Cardiac septum (tissue), 1 donor: ENCODE results near the gene BAHCC1. TPM values are rescaled to one million over a fixed set of nuclear protein-coding genes. Genes with fewer than 3 reads are reported as not detected.

ENCODE experiments used
- DNase-seq: peaks from one replicate; pipeline ENCODE4 v3.0.0-alpha.2; 2020; ENCODE audit warnings: low spot score
- intact Hi-C: fragments of 100-400 bp; cut with DNase I; formaldehyde crosslinking; loops from one replicate; pipeline ENCODE4 v1.14.0; 2022
- total RNA-seq: library from RNA; stranded (reverse); fragmentation: NEBNext Ultra II Directional; extraction: Animal tissue kit (Norgen Biotek cat#: 25700); gene quantifications from one replicate; pipeline ENCODE4 v1.2.1, GENCODE V29; 2021
- donor health status: DM: no; HTN: no; CAD: no.

The BAHCC1 gene
- total RNA-seq, 1 donor from 2014 or later: 13.5 TPM

- intact Hi-C loops: loop anchor here (2.0 to 5.0 kb wide), 3 partner anchors 89 to 119 kb away; partner anchors contain the start of gene ACTG1
- DNase-seq: peak; percentile 100
These were observed 1.4 kb upstream of the BAHCC1 start for GRCh38 chr17:81393684-81394376.

- intact Hi-C loops: loop anchor here (2.0 to 5.0 kb wide), 3 partner anchors 88 to 118 kb away; partner anchors contain the start of gene ACTG1
These were observed 808 bp upstream of the BAHCC1 start for GRCh38 chr17:81394377-81394920.

DNA sequence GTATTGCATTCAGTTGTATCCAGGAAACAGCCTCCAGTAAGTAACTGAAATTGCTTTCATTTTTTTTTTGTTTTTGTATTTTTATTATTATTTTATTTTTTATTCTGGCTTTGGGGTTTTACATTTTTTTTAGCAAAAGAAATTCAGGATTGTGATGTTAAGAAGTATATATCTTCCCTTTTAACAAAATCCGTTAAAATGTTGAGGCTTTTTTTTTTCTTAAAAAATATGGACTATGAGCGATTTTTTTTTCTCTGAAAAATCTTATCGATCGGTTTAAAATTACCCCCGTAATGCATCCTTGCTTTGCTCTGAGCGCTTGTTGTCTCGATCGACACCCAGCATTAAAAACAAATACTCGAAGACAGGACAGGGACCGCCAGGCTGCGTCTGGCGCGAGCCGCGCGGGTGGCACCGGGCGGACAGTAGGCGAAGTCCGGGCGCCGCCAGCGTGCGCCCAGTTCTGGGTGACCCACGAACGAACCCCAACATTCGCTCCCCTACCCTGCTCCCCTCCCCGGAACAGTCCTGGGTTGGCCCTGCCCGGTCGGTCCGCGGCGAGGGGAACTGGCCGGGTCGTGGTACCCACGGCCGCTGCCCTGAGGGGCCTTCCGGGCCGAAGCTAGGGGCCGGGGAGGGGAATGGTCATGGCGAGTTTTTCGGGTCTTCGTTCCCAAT, 482 bp downstream of the BAHCC1 start:
- no peak for DNase-seq
- intact Hi-C loops: loop anchor here (2.0 kb wide), 2 partner anchors 87 to 117 kb away; partner anchors contain the start of gene ACTG1

More at GRCh38 chr17:81394377-81394920, 808 bp upstream of the BAHCC1 start:
- no peak for DNase-seq

- intact Hi-C loops: no loop called here
These were observed 1.0 kb downstream of the BAHCC1 start for GRCh38 chr17:81396278-81396721.

DNA sequence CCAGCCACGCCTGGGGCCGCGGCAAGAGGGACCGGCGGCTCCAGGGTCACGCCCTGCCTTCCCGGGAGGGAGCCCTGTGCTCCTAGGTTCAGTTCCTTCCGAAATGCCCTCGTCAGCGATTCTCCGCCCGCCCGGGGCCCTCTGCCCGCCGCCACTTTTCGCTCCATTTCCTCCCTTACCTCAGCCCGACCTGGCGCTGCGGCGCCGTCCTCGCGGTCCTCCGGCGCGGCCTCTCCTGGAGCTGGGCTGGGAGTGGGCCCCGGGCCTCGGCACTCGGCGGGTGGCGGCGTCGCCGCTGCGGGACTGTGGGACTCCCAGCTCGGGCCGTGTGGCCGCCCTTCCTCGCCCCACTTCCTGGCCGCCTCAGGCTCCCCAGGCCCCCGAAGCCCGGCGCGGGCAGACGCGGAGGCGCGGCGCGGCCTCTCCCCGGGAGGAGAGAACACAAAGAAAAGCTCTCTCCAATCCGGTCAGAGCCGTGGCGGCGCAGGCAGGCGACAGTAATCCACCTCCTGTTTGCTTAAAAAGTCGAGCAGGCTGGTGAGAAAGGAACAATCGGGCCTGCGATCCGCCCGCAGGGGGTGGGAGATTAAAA, 1.6 kb downstream of the BAHCC1 start:
- intact Hi-C loops: no loop called here
- DNase-seq: no peak

More at GRCh38 chr17:81396278-81396721, 1.0 kb downstream of the BAHCC1 start:
- DNase-seq: no peak

DNA sequence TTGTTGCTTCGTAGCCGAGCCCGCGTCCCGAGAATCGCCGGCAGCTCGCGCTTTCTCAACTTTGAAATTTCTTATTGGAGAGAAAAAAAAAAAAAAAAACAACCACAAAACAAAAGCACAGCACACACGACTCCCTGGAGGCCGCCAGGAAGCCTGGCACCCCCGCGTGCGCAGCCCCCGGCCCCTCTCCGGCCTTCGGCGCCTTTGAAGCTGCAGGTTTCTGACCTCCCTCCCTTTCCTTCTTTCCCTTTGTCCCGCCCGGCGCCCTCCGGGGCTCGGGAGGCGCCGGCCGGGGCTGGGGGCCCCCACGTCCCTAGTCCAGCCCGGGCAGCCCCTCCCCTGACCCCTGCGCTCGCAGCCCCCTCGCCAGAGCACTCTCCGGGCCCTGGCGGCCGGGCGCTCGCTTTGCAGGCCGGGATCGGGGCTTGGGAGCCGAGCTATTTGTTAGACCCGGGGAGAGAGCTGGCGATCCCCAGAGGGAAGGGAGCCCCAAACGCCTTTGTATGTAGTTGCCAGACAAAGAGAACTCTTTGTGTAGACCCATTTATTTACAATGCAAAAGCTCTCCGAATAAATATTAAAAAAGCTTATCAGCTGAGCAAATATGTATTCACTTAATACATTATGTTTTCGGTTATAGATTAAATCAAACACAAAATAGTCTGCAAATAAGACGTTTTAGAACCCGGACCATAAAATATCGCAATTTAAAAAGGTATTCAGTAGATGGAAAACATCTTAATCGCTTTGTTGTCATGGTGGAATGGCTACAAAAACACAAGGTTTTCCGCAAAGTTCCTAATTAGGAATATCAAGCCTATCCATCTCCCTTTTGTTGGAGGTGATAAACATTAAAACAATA, 2.3 kb downstream of the BAHCC1 start:
- no peak for DNase-seq
- intact Hi-C loops: no loop called here

DNA sequence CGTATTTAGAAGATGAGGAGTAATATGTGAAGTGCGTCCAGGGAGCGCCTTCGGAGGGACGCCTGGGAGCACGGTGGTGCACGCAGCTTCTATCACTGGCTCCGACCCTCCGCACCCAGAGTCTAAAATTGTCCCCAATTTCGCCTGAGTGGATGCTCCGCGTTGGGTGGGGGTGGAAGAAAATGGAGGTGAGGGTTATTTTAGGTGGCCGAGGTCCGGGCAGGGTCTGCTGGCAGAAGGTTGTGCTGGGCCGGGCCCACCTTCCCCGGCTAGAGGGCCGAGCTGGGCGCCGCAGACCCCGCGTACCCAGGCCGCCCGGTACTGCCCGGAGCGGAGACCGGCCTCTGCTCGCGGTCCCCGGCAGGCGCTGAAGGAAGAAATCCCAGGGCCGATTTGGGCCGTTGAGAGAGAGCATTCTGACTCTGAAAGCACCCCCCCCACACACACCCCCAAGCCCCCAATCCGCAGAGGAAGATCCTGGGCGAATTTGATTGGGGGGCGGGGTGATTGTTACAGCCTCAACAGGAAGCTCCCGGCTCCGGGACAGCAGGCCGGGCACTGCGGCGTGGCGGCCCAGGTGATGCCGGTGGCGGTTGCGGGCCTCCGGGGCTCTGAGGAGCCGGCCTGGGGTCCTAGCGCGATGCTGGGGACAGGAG, 3.0 kb downstream of the BAHCC1 start:
- intact Hi-C loops: no loop called here
- no peak for DNase-seq

- no peak for DNase-seq
- intact Hi-C loops: no loop called here
These were observed 3.7 kb downstream of the BAHCC1 start for GRCh38 chr17:81398832-81399411.

- DNase-seq: no peak
- intact Hi-C loops: no loop called here
These were observed 4.4 kb downstream of the BAHCC1 start for GRCh38 chr17:81399481-81400153.

GRCh38 chr17:81400154-81400977, 5.1 kb downstream of the BAHCC1 start:
- no peak for DNase-seq
- intact Hi-C loops: no loop called here

GRCh38 chr17:81400996-81401722, 5.9 kb downstream of the BAHCC1 start:
- intact Hi-C loops: no loop called here

DNA sequence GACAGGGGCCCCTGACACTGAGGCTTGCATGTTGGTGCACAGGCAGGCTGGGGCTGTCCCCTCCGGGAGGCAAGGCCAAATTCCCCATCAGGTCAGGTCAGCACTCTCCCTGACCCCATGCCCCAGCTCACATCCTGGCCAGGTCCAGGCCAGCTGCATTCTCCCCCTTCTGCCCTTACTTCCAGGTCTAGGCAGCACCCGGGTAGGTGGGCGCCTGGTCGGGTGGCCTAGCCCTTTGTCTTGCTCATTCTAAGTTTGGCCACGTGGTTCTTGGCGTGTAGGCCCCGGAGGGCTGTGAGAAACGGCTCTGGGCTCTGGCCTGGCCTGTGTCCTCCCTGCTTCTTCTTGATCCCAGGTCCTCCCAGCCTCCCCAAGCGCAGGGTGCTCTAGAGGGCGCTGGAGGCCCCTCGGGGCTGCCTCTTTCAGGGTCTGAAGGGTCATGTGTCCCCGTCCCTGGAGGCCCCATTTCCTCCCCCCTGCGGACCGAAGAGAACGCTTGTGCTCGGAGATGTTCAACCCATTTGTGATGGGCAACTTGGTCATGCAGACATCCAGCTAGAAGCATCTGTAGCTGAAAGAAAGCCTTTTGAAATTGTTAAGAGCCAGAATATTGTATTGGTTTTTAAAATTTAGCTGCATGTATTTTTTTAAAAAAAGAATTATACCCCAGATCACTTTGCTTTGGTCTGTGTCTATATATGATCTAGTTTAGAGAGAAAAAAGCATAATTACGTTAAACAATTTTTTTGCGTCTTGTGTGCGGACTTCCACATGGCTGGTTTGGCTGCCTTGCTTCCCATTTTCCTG, 6.7 kb downstream of the BAHCC1 start:
- intact Hi-C loops: no loop called here

More at GRCh38 chr17:81400996-81401722, 5.9 kb downstream of the BAHCC1 start:
- no peak for DNase-seq

DNA sequence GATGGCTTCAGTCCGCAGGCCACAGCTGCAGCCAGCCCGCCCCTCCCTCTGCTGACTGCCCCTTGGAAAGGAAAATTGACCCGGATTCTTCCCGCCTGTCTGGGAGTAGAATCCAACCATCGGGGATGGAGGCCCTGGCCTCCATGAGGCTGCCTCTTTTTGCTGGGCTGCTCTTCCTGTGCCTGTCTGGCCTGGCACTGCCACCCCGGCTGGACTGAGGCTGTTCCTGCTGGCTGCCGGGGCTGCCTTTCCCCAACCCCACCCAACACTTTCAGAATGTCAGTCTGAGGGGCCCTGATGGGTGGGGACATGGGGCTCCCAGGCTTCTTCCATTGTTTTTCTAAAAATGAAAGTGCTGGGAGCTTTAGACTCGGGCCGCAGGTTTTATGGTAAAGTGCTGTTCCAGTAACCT, 7.3 kb downstream of the BAHCC1 start:
- DNase-seq: no peak
- intact Hi-C loops: no loop called here

More for the DNA sequence above, 6.7 kb downstream of the BAHCC1 start:
- DNase-seq: no peak

DNA sequence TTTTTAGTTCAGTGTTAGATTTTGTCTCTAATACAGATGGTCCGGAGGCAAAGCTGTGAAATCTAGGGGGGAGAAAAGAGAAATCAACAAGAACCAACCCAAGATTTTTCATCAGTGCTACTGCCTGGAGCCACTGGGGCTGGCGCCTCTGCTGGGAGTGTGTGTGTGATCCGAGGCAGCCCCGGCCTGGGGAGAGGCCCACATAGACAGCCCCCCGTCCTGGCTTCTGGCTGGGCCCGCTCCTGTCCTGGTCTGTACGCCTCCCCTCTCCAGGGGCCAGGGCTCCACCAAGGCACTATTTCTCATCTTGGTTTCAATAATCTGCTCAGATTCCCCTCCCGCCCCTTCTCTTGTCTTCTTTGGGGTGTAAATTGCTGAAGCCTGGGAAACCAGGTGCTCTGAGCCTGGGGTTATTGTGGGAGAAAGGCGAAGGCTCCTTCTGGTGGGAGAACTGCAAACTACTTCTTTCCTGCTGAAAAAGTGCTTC, 7.8 kb downstream of the BAHCC1 start:
- DNase-seq: no peak
- intact Hi-C loops: no loop called here
